Posterior cingulate gyrus (tissue), 11 donors: ENCODE measurements around the gene TBCD.

ENCODE experiments used
- DNase-seq, 10 donors: peaks; one replicate each; pipeline versions ENCODE4 v3.0.0 to v3.0.0-alpha.2; 2020 to 2021; ENCODE audit warnings: mixed read lengths in 3 of 10
- intact Hi-C: fragments of 100-400 bp; cut with DNase I; formaldehyde crosslinking; loops from one replicate; pipeline ENCODE4 v1.15.1; 2023

Gene TBCD

DNA sequence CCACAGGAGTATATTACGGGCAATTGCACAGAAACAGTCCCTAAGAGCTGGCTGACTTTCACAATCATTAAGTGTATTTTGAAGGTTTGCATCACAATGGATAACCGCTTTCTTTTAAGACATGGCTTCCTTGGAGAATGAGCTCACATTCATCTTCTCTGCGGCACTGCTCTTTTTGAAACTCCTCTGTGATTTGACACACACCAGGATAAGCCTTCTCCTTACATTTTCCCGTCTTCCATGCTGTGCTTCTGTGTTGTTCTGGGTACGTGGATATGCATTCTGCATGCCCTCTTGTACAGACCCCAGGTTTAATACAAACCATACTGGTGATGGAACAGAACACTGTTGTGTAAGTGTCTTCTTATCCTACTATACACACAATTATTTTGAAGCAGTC is 238.0 kb downstream of the TBCD start:
- no peak for DNase-seq
- intact Hi-C loops, result no loop called here

DNA sequence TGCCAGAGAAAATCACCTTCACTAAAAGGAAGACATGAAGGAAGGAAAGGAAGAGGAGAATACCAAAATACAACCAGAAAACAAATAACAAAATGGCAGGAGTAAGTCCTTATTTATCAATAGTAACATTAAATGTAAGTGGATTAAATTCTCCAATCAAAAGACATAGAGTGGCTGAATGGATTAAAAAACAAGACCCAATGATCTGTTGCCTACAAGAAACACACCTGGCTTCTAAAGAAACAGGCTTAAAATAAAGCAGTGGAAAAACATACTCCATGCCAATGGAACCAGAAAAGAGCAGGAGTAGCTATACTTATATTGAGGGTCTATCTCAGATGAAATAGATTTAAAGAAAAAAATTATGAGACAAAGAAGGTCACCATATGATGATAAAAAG is 241.1 kb downstream of the TBCD start:
- intact Hi-C loops, result no loop called here
- no peak for DNase-seq
